H1 (cell line): ENCODE measurements around the gene EFNA3. TPM values are rescaled to one million over a fixed set of nuclear protein-coding genes. Genes with fewer than 3 reads are reported as not detected.
A peak's percentile ranks its signal among the peaks of the same experiment; 100 is the strongest.

Source experiments
- CTBP2 ChIP-seq: IDR thresholded peaks from 2 replicates; pipeline ENCODE4 v1.7.0; 2011; ENCODE audit warnings: borderline replicate concordance, mild to moderate bottlenecking, moderate library complexity, mixed read lengths, low read length; ENCODE audit not compliant: insufficient read depth, insufficient read length
- EGR1 ChIP-seq: IDR thresholded peaks from 2 replicates; pipeline ENCODE4 v1.6.1; 2011; ENCODE audit warnings: low read depth, low read length, borderline replicate concordance
- KDM4A ChIP-seq: IDR thresholded peaks from one replicate; pipeline ENCODE4 v1.7.1; 2012; ENCODE audit warnings: low read depth, mild to moderate bottlenecking, moderate library complexity, low read length, inconsistent platforms; ENCODE audit not compliant: severe bottlenecking
- NRF1 ChIP-seq: IDR thresholded peaks from 2 replicates; pipeline ENCODE4 v1.6.1; 2011; ENCODE audit warnings: mild to moderate bottlenecking, low read depth, low read length, improper control_type of control experiment
- PHF8 ChIP-seq: fragments of 200-600 bp; sonication (generic); conservative IDR thresholded peaks from 2 replicates; pipeline ENCODE4 v1.7.1; 2012; ENCODE audit warnings: low read depth, mild to moderate bottlenecking, inconsistent platforms, low read length, moderate library complexity
- POLR2AphosphoS5 ChIP-seq: IDR thresholded peaks from 2 replicates; pipeline ENCODE4 v1.6.1; 2011; ENCODE audit warnings: low read depth, low read length
- RNF2 ChIP-seq: fragments of 200-900, 300-1000 bp; sonication (generic); IDR thresholded peaks from 2 replicates; pipeline ENCODE4 v1.7.1; 2016; ENCODE audit warnings: borderline replicate concordance, low read depth, mild to moderate bottlenecking, antibody characterized with exemption, low read length; ENCODE audit not compliant: poor library complexity, severe bottlenecking; ENCODE audit errors: missing control alignments
- SP1 ChIP-seq: IDR thresholded peaks from 2 replicates; pipeline ENCODE4 v1.6.1; 2011; ENCODE audit warnings: low read depth, low read length
- TAF7 ChIP-seq: optimal IDR thresholded peaks from 2 replicates; pipeline ENCODE3; 2011; ENCODE audit warnings: low read depth, mild to moderate bottlenecking, inconsistent platforms, low read length, moderate library complexity, borderline replicate concordance
- polyA plus RNA-seq, 7 experiments: library from polyadenylated mRNA; depleted of rRNA in 3 of 7; stranded (reverse) in 5 of 7; unstranded in 2 of 7; fragments of >200 nt in 5 of 7; fragments of 200-250 nt in 2 of 7; gene quantifications; 1 replicate in 5 of 7; 2 replicates in 1 of 7; 4 replicates in 1 of 7; pipeline versions ENCODE4 v1.2.1 to v1.2.3, GENCODE V29; 2011 to 2013; ENCODE audit warnings: missing spikeins in 2 of 7, mixed read lengths in 2 of 7
- total RNA-seq: library from RNA; stranded (reverse); fragmentation: NEBNext Ultra II Directional; extraction: Animal tissue kit (Norgen Biotek cat#: 25700); gene quantifications from 2 replicates; pipeline ENCODE4 v1.2.1, GENCODE V29; 2021
- TF ChIP-seq, protein P1 (sequence below), 3 experiments: IDR thresholded peaks; 1 replicate in 2 of 3; 2 replicates in 1 of 3; pipeline versions ENCODE4 v1.5.1 to v1.6.1; 2011; ENCODE audit warnings: low read length in 3 of 3, mild to moderate bottlenecking in 3 of 3, inconsistent platforms in 2 of 3, low read depth in 1 of 3, moderate library complexity in 1 of 3; ENCODE audit not compliant: insufficient read depth in 1 of 3; ENCODE audit errors: control extremely low read depth in 1 of 3

EFNA3 gene
- total and polyA plus RNA-seq, 2 of the 8 experiments (the other 6 are each of a cell fraction or from before 2014, with no cell fraction given) = 10.8 to 13.8 TPM

GRCh38 chr1:155127105-155127966, 48.7 kb downstream of the EFNA3 start, which contains the start of gene EFNA1 (continued):
- TF ChIP-seq EGR1 (no peak), PHF8 (0 out of 2 replicates have a peak, but pooled peaks have one; percentile 30), CTBP2 (peak; percentile 73), TAF7 (no peak), NRF1 (no peak), RNF2 (peak; percentile 37), KDM4A (peak; percentile 62), POLR2AphosphoS5 (no peak), SP1 (no peak)
- TF ChIP-seq, protein P1, sequence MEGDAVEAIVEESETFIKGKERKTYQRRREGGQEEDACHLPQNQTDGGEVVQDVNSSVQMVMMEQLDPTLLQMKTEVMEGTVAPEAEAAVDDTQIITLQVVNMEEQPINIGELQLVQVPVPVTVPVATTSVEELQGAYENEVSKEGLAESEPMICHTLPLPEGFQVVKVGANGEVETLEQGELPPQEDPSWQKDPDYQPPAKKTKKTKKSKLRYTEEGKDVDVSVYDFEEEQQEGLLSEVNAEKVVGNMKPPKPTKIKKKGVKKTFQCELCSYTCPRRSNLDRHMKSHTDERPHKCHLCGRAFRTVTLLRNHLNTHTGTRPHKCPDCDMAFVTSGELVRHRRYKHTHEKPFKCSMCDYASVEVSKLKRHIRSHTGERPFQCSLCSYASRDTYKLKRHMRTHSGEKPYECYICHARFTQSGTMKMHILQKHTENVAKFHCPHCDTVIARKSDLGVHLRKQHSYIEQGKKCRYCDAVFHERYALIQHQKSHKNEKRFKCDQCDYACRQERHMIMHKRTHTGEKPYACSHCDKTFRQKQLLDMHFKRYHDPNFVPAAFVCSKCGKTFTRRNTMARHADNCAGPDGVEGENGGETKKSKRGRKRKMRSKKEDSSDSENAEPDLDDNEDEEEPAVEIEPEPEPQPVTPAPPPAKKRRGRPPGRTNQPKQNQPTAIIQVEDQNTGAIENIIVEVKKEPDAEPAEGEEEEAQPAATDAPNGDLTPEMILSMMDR (IDR thresholded peaks at IDR 0.05; ENCODE audit: control extremely low read depth in 1 of 3, insufficient read depth in 1 of 3, low read depth in 1 of 3, low read length in 3 of 3) = no peak
